SK-N-SH (cell line): ENCODE results near the gene MYO1D. TPM values are rescaled to one million over a fixed set of nuclear protein-coding genes. Genes with fewer than 3 reads are reported as not detected.

Experiments used
- CTCF ChIA-PET: fragments of 300-600, 350-600 bp; formaldehyde crosslinking; extraction: SDS; loops from one replicate; lab custom pipeline; 2021; lab: Yijun Ruan, JAX
- POLR2A ChIA-PET: fragments of 350-600 bp; sonication (Branson Sonifier 250); formaldehyde crosslinking; extraction: SDS; loops from one replicate; lab custom pipeline; 2020; ENCODE audit warnings: antibody characterized with exemption, inconsistent platforms; lab: Yijun Ruan, JAX
- DNase-seq: peaks from one replicate; pipeline ENCODE4 v3.0.0; 2012
- H2AFZ ChIP-seq: fragments of 200-600 bp; sonication (generic); 2 replicates; pipeline ENCODE4 v1.8.1; 2016; ENCODE audit warnings: antibody characterized with exemption, mild to moderate bottlenecking, low read depth
- H3F3A ChIP-seq: fragments of 200-600 bp; sonication (generic); replicated peaks from 2 replicates; pipeline ENCODE3; 2016; ENCODE audit warnings: antibody characterized with exemption, mild to moderate bottlenecking; ENCODE audit not compliant: insufficient read depth
- H3K27ac ChIP-seq, 2 experiments: fragments of 200-500 bp in 1 of 2; fragments of 200-600 bp in 1 of 2; sonication (Bioruptor generic) in 1 of 2; sonication (generic), shearing (Covaris generic) in 1 of 2; 2 replicates each; pipeline versions ENCODE4 v1.5.1 to v1.6.1; 2014 to 2016; ENCODE audit warnings: low read depth in 2 of 2, inconsistent platforms in 1 of 2, low read length in 1 of 2, mild to moderate bottlenecking in 1 of 2, mixed read lengths in 1 of 2
- H3K27me3 ChIP-seq: fragments of 200-600 bp; sonication (generic), shearing (Covaris generic); 2 replicates; pipeline ENCODE4 v1.6.1; 2016; ENCODE audit warnings: mixed run types; ENCODE audit not compliant: insufficient read depth
- H3K36me3 ChIP-seq, 2 experiments: fragments of 200-500 bp in 1 of 2; fragments of 200-600 bp in 1 of 2; sonication (Bioruptor generic) in 1 of 2; sonication (generic) in 1 of 2; replicated peaks in 1 of 2; 2 replicates each; pipeline versions ENCODE3 to v1.5.1; 2014 to 2016; ENCODE audit warnings: low read length in 1 of 2, mild to moderate bottlenecking in 1 of 2; ENCODE audit not compliant: insufficient read depth in 2 of 2, control insufficient read depth in 1 of 2
- H3K4me1 ChIP-seq, 2 experiments: fragments of 200-500 bp in 1 of 2; fragments of 200-600 bp in 1 of 2; sonication (Bioruptor generic) in 1 of 2; sonication (generic), shearing (Covaris generic) in 1 of 2; 2 replicates each; pipeline versions ENCODE4 v1.5.1 to v1.6.1; 2014 to 2016; ENCODE audit warnings: low read depth in 1 of 2, low read length in 1 of 2, mixed run types in 1 of 2; ENCODE audit not compliant: insufficient read depth in 2 of 2, control insufficient read depth in 1 of 2
- H3K4me2 ChIP-seq: fragments of 200-600 bp; sonication (generic), shearing (Covaris generic); 2 replicates; pipeline ENCODE4 v1.6.1; 2017; ENCODE audit warnings: mixed run types
- H3K4me3 ChIP-seq, 2 experiments: fragments of 200-500 bp in 1 of 2; fragments of 200-600 bp in 1 of 2; sonication (Bioruptor generic) in 1 of 2; sonication (generic), shearing (Covaris generic) in 1 of 2; 2 replicates each; pipeline versions ENCODE4 v1.5.1 to v1.8.1; 2014 to 2016; ENCODE audit warnings: low read depth in 2 of 2, inconsistent platforms in 1 of 2, low read length in 1 of 2, mild to moderate bottlenecking in 1 of 2, mixed read lengths in 1 of 2, moderate library complexity in 1 of 2
- H3K79me2 ChIP-seq: fragments of 200-600 bp; sonication (generic); 2 replicates; pipeline ENCODE4 v1.8.1; 2017; ENCODE audit warnings: mild to moderate bottlenecking; ENCODE audit not compliant: insufficient read depth
- H3K9ac ChIP-seq: fragments of 200-600 bp; sonication (generic); 2 replicates; pipeline ENCODE4 v1.6.1; 2017; ENCODE audit warnings: mixed run types
- H3K9me2 ChIP-seq: fragments of 200-600 bp; sonication (generic); 2 replicates; pipeline ENCODE4 v1.6.1; 2017; ENCODE audit warnings: mixed run types
- H3K9me3 ChIP-seq: fragments of 200-600 bp; sonication (generic); 2 replicates; pipeline ENCODE4 v1.6.1; 2017; ENCODE audit warnings: mixed run types, mild to moderate bottlenecking, moderate library complexity
- H4K20me1 ChIP-seq: fragments of 200-600 bp; sonication (generic); 2 replicates; pipeline ENCODE4 v1.6.1; 2017; ENCODE audit warnings: mild to moderate bottlenecking, mixed run types; ENCODE audit not compliant: insufficient read depth
- CHD2 ChIP-seq: fragments of 150-350 bp; IDR thresholded peaks from 2 replicates; pipeline ENCODE4 v1.6.1; 2018; ENCODE audit warnings: low read length; ENCODE audit not compliant: partially characterized antibody
- ELF1 ChIP-seq: IDR thresholded peaks from 2 replicates; pipeline ENCODE4 v1.4.0; 2012
- EP300 ChIP-seq, 2 experiments: IDR thresholded peaks; 2 replicates each; pipeline versions ENCODE4 v1.4.0 to v1.6.1; 2012; ENCODE audit warnings: borderline replicate concordance in 1 of 2, low read depth in 1 of 2, low read length in 1 of 2
- FOXJ3 ChIP-seq: sonication (generic); formaldehyde crosslinking; IDR thresholded peaks from 2 replicates; pipeline ENCODE4 v1.5.1; 2020; ENCODE audit warnings: mild to moderate bottlenecking, missing genetic modification reagents
- FOXM1 ChIP-seq: IDR thresholded peaks from 2 replicates; pipeline ENCODE4 v1.4.0; 2012; ENCODE audit warnings: low read depth, mild to moderate bottlenecking
- MAX ChIP-seq: IDR thresholded peaks from 2 replicates; pipeline ENCODE4 v1.4.0; 2012; ENCODE audit warnings: low read depth
- MEF2A ChIP-seq: IDR thresholded peaks from 2 replicates; pipeline ENCODE4 v1.4.0; 2012; ENCODE audit warnings: low read depth, borderline replicate concordance
- NFIC ChIP-seq: IDR thresholded peaks from 2 replicates; pipeline ENCODE4 v1.4.0; 2012; ENCODE audit warnings: borderline replicate concordance
- NRF1 ChIP-seq: IDR thresholded peaks from 2 replicates; pipeline ENCODE4 v1.6.1; 2012; ENCODE audit warnings: low read depth, mild to moderate bottlenecking, low read length
- POLR2AphosphoS5 ChIP-seq: IDR thresholded peaks from 2 replicates; pipeline ENCODE4 v1.6.1; 2012; ENCODE audit warnings: low read depth, low read length
- RFX5 ChIP-seq: IDR thresholded peaks from 2 replicates; pipeline ENCODE4 v1.6.1; 2012; ENCODE audit warnings: mild to moderate bottlenecking, improper control_type of control experiment, low read length
- RXRA ChIP-seq: IDR thresholded peaks from 2 replicates; pipeline ENCODE4 v1.4.0; 2012; ENCODE audit warnings: low read depth, mild to moderate bottlenecking, borderline replicate concordance
- SIN3A ChIP-seq: IDR thresholded peaks from 2 replicates; pipeline ENCODE4 v1.6.1; 2012; ENCODE audit warnings: low read depth, mild to moderate bottlenecking, low read length, moderate library complexity, borderline replicate concordance
- SMC3 ChIP-seq: IDR thresholded peaks from 2 replicates; pipeline ENCODE4 v1.6.1; 2012; ENCODE audit warnings: low read depth, low read length, improper control_type of control experiment
- TAF1 ChIP-seq: IDR thresholded peaks from 2 replicates; pipeline ENCODE4 v1.6.1; 2012; ENCODE audit warnings: low read depth, mild to moderate bottlenecking, low read length, moderate library complexity, borderline replicate concordance
- TCF12 ChIP-seq: IDR thresholded peaks from 2 replicates; pipeline ENCODE4 v1.4.0; 2012
- TEAD4 ChIP-seq: IDR thresholded peaks from 2 replicates; pipeline ENCODE4 v1.4.0; 2012; ENCODE audit warnings: mild to moderate bottlenecking, borderline replicate concordance; ENCODE audit not compliant: insufficient read depth
- USF2 ChIP-seq: fragments of 150-350 bp; IDR thresholded peaks from 2 replicates; pipeline ENCODE4 v1.6.1; 2017; ENCODE audit warnings: antibody characterized with exemption, low read length, low read depth, borderline replicate concordance
- WGBS: methylation state at CpG from one replicate; pipeline ENCODE4 v1.1.6; 2017; ENCODE audit warnings: low lambda C conversion rate; 5-methylcytosine and 5-hydroxymethylcytosine counted together
- polyA plus RNA-seq, 3 experiments: library from polyadenylated mRNA; depleted of rRNA; stranded (reverse); fragments of >200 nt; gene quantifications; 2 replicates each; pipeline ENCODE4 v1.2.3, GENCODE V29; 2012

MYO1D gene
- polyA plus RNA-seq, 1 of the 3 experiments (the other 2 are of a cell fraction), result 20.4 TPM

GRCh38 chr17:32564325-32564724, 312.6 kb downstream of the MYO1D start:
- CTCF ChIA-PET, result no interaction called here
- H3F3A ChIP-seq, result no peaks in the 10 kb centered on the region
- H3K27me3 ChIP-seq, result no peaks in the 10 kb centered on the region
- H3K4me1 ChIP-seq, result peaks cover 0 to under 1% of the 10 kb centered on the region in 2 experiments; a peak in 1 of 4 replicates
- no peaks in the 10 kb centered on the region for H4K20me1 ChIP-seq
- no peak overlapping the region for H3K9ac ChIP-seq
- H3K4me3 ChIP-seq, result no peak overlapping the region
- TF ChIP-seq RXRA, result no peak
- no peak for TF ChIP-seq FOXJ3
- TF ChIP-seq MAX, result no peak
- no peak for TF ChIP-seq TCF12
- no peak for TF ChIP-seq POLR2AphosphoS5
- TF ChIP-seq MEF2A, result no peak
- no peak for TF ChIP-seq RFX5
- no peak for TF ChIP-seq NRF1
- TF ChIP-seq SIN3A, result no peak
- TF ChIP-seq TAF1, result no peak
- no peak for TF ChIP-seq FOXM1
- TF ChIP-seq TEAD4, result no peak
- no peak for TF ChIP-seq USF2
- no peak for TF ChIP-seq SMC3
- POLR2A ChIA-PET, result no interaction called here
- no peak overlapping the region for H3K4me2 ChIP-seq
- no peak overlapping the region for H2AFZ ChIP-seq
- peaks cover 0 to 2% of the 10 kb centered on the region in 2 experiments for H3K36me3 ChIP-seq
- H3K27ac ChIP-seq, result no peak overlapping the region
- no peak for DNase-seq
- no peaks in the 10 kb centered on the region for H3K79me2 ChIP-seq
- WGBS, result 86% methylated on average over 3 of the region's 3 CpGs
- no peaks in the 10 kb centered on the region for H3K9me2 ChIP-seq
- H3K9me3 ChIP-seq, result no peaks in the 10 kb centered on the region

- Histone ChIP-seq H3K79me2 (no peaks in the 10 kb centered on the region), H3F3A (no peaks in the 10 kb centered on the region), H3K9me2 (no peaks in the 10 kb centered on the region)
- 84% methylated on average over 6 of the region's 6 CpGs for WGBS
- TF ChIP-seq SMC3, result no peak
- no peak for TF ChIP-seq TCF12
- TF ChIP-seq RFX5, result no peak
- no peak for TF ChIP-seq ELF1
- no peak for TF ChIP-seq TAF1
- no peak for TF ChIP-seq EP300 (IDR thresholded peaks at IDR 0.05; ENCODE audit: borderline replicate concordance in 1 of 2, low read depth in 1 of 2, low read length in 1 of 2)
- no peak for TF ChIP-seq NRF1
- no peak for TF ChIP-seq TEAD4
- TF ChIP-seq MEF2A, result no peak
- no peak for TF ChIP-seq SIN3A
- TF ChIP-seq MAX, result no peak
- TF ChIP-seq CHD2, result no peak
- TF ChIP-seq NFIC, result no peak
- TF ChIP-seq, all 33 proteins: peak for 0
- no peak overlapping the region for H3K27ac ChIP-seq
- H4K20me1 ChIP-seq, result no peaks in the 10 kb centered on the region
- H3K9me3 ChIP-seq, result no peaks in the 10 kb centered on the region
- H3K36me3 ChIP-seq, result peaks cover 0 to 2% of the 10 kb centered on the region in 2 experiments
- no peaks in the 10 kb centered on the region; a peak in 1 of 4 replicates for H3K4me1 ChIP-seq
- H3K9ac ChIP-seq, result no peak overlapping the region
- no peak overlapping the region for H3K4me3 ChIP-seq
- no peak overlapping the region for H3K4me2 ChIP-seq
- no peak for DNase-seq
- H3K27me3 ChIP-seq, result no peaks in the 10 kb centered on the region
- CTCF ChIA-PET, result no interaction called here
- no peak overlapping the region for H2AFZ ChIP-seq
- POLR2A ChIA-PET, result no interaction called here
These were observed 313.3 kb downstream of the MYO1D start for GRCh38 chr17:32563583-32563982.
